Measurements from ENCODE around the gene RHOG. TPM values are rescaled to one million over a fixed set of nuclear protein-coding genes. Genes with fewer than 3 reads are reported as not detected.

Gene RHOG
- 10 to 100 TPM; 10.5 to 46.9 (median 38.1) TPM for total RNA-seq

DNA sequence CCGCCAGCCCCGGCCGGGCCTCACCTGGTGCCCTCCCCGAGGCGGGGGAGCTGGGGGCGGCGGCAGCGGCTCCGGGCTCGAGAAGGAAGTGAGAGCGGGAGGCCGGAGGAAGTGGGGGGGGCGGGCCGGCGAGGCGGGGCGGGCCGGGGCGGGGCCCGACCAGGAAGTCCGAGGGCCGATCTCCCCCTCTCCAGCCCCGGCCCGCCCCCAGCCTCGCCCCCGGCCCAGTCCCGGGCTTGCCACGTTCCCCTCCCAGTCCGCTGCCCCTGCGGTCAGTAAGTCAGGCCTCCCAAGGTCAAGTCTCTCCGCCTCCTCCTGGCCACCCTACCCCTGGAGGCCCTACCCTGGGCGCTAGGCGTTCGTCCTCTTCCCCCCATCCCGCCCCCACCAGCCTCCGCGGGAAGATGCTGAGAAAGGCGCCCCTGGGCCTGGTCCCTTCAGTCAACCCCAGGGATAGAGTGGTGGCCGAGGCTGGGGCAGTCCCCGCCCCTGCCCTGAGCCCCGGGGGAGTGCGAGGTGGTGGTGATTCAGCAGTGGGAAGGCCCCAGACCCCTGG lies at the start of gene RHOG:
RHOG (minus strand) TSS at position 90 of the 556 bp plus-strand sequence. CDS start 12,821 bp downstream, outside the sequence.
- Histone ChIP-seq H3K27me3 (no peaks in the 10 kb centered on the region), H3K4me3 (peak within 1 kb of the TSS; percentile 89 to 96), H3K27ac (peak within 1 kb of the TSS; percentile 97 to 99), H3K36me3 (no peaks in the 10 kb centered on the region), H3K4me1 (peaks cover 0 to 9% of the 10 kb centered on the region in 2 donors), H3K9me3 (no peaks in the 10 kb centered on the region)
- DNase-seq = peak; percentile 81 to 82
- TF ChIP-seq POLR2A (IDR thresholded peaks at IDR 0.05) = peak; percentile 34 to 40
- TF ChIP-seq, protein P1, sequence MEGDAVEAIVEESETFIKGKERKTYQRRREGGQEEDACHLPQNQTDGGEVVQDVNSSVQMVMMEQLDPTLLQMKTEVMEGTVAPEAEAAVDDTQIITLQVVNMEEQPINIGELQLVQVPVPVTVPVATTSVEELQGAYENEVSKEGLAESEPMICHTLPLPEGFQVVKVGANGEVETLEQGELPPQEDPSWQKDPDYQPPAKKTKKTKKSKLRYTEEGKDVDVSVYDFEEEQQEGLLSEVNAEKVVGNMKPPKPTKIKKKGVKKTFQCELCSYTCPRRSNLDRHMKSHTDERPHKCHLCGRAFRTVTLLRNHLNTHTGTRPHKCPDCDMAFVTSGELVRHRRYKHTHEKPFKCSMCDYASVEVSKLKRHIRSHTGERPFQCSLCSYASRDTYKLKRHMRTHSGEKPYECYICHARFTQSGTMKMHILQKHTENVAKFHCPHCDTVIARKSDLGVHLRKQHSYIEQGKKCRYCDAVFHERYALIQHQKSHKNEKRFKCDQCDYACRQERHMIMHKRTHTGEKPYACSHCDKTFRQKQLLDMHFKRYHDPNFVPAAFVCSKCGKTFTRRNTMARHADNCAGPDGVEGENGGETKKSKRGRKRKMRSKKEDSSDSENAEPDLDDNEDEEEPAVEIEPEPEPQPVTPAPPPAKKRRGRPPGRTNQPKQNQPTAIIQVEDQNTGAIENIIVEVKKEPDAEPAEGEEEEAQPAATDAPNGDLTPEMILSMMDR (IDR thresholded peaks at IDR 0.05) = no peak
- intact Hi-C loops (cut with DNase I; ENCODE audit: low total_unique reads) = loop anchor here (2.0 kb wide), 1 partner anchor 42 kb away; no protein-coding TSS in a partner anchor

DNA sequence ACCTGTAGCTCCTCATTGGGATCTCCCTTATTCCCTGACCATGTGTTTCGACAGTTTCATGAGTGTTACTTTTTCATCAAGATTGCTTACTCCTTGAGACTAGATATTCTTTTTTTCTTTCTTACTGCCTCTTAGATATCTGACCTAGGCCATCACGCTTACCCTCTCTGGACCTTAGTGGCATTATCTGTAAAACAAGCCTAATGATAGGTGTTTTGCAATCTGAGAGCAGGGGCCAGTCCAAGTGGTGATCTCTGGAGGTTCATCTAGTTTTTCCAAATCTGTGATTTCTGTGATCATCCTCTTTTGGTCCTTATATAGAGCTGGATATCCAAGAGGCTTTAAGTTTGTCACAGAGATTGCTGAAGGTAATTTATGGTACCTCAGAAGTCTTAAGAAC lies 49.3 kb upstream of the RHOG start:
- intact Hi-C loops (cut with DNase I; ENCODE audit: low total_unique reads) = no loop called here
- no peaks in the 10 kb centered on the region for H3K9me3 ChIP-seq
- no peak overlapping the region for H3K27ac ChIP-seq
- DNase-seq = no peak
- H3K27me3 ChIP-seq = no peaks in the 10 kb centered on the region
- no peaks in the 10 kb centered on the region for H3K4me1 ChIP-seq
- TF ChIP-seq, protein P1 (IDR thresholded peaks at IDR 0.05) = no peak
- no peak for TF ChIP-seq POLR2A (IDR thresholded peaks at IDR 0.05)
- no peak overlapping the region for H3K4me3 ChIP-seq
- H3K36me3 ChIP-seq = no peaks in the 10 kb centered on the region

DNA sequence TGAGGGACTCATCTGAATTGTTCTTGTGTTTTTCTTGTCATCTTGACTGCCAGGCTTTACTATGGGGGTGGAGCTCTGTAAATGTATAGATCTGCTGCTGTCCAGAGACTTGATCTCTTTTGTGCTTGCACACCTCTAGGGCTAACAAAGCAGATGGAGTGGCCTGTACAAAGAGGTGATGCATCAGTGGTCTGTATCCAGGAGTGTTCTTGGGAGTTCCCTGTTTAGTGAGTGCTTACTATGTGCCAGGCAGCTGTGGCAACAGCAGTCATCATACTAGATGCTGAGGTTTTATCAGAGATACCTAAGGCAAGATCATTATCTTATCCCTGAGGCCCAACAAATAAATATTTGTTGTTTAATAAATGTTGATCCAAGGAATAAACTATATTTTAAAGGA lies 48.1 kb upstream of the RHOG start:
- Histone ChIP-seq H3K9me3 (no peaks in the 10 kb centered on the region), H3K4me1 (no peaks in the 10 kb centered on the region), H3K27me3 (no peaks in the 10 kb centered on the region), H3K4me3 (no peak overlapping the region), H3K36me3 (no peaks in the 10 kb centered on the region), H3K27ac (no peak overlapping the region)
- TF ChIP-seq, protein P1 (IDR thresholded peaks at IDR 0.05) = no peak
- TF ChIP-seq POLR2A (IDR thresholded peaks at IDR 0.05) = no peak
- no peak for DNase-seq
- intact Hi-C loops (cut with DNase I; ENCODE audit: low total_unique reads) = no loop called here

DNA sequence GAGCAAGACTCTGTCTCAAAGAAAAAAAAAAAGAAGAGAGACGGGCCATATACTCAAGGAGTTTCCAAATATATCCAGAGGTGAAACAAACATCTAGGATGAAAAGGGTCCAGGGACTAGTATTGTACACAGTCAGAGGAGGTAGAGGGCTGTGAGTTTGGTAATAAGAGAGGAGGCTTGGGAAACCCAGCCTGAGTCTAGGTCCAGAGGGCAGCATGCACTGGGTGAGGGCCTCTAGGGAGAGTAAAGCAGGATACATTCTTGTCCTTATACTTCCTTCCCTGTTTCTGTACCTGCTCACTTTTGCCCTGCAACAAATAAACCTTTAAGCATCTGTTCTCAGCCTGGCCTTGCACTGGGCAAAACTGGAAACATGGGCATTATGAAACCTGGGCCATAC lies 46.2 kb upstream of the RHOG start:
- no peak for DNase-seq
- Histone ChIP-seq H3K4me1 (no peaks in the 10 kb centered on the region), H3K36me3 (no peaks in the 10 kb centered on the region), H3K27ac (no peak overlapping the region), H3K9me3 (no peaks in the 10 kb centered on the region), H3K4me3 (no peak overlapping the region), H3K27me3 (no peaks in the 10 kb centered on the region)
- intact Hi-C loops (cut with DNase I; ENCODE audit: low total_unique reads) = no loop called here
- TF ChIP-seq, protein P1 (IDR thresholded peaks at IDR 0.05) = no peak
- TF ChIP-seq POLR2A (IDR thresholded peaks at IDR 0.05) = no peak

DNA sequence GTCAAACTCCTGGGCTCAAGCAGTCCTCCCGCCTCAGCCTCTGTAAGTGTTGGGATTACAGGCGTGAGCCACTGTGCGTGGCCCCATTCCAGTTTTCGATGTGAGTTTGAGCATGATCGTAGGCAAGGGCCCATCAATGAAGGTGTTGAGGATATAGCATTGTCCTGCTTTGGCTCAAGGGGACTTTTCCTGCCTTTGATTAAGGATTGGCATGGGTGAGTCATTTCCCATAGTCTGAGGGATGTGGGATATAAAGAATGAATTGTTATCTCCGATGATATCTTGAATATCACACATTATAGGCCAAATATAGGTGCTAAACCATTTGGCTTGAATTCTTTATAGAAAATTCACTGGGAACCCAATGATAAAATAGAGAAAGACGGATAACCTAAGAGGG lies 45.1 kb upstream of the RHOG start:
- TF ChIP-seq, protein P1 (IDR thresholded peaks at IDR 0.05) = no peak
- TF ChIP-seq POLR2A (IDR thresholded peaks at IDR 0.05) = no peak
- Histone ChIP-seq H3K27me3 (no peaks in the 10 kb centered on the region), H3K9me3 (no peaks in the 10 kb centered on the region), H3K27ac (no peak overlapping the region), H3K4me3 (no peak overlapping the region), H3K4me1 (no peaks in the 10 kb centered on the region), H3K36me3 (no peaks in the 10 kb centered on the region)
- intact Hi-C loops (cut with DNase I; ENCODE audit: low total_unique reads) = no loop called here
- DNase-seq = no peak
